ENCODE measurements around the gene MARCO.
"Not testable (repeated sequence)": the region's sequence is repeated elsewhere in the genome, so short reads cannot be mapped to it uniquely, and the experiment has no call there.

MARCO gene

DNA sequence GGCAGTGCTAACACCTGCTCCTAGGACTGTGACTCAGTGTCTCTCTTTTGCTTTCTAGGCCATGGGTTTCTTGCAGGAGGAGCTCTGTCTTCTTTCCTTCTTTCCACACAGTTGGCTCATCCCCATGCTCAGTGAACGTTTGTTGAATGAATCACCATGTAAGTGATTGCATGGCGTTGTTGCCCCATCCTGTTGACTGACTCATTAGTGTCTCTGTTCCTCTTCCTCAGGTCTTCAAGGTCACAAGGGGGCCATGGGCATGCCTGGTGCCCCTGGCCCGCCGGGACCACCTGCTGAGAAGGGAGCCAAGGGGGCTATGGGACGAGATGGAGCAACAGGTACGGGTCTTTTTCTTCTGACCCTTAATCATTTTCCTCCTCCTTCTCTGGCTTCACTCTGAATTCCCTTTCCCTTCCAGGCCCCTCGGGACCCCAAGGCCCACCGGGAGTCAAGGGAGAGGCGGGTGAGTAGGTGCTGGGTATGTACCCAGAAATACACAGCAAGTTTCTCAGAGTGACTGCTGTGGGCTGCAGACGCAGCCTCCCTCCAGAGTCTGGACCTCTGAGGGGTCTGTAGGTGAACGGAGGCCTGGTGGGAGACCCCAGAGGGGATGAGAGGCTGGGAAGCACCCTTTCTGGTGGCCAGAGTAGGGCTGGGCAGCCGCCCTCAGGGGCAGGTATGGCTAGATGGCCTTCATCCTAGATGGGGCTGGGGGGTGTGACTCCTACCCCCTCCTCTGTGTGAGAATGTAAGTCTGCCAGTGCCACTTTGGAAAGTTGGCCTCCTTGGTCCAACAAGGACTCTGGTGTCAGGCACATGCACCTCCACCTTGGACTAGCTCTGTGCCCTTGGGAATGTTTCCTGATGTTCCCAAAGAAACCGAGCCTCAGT is 32.4 kb downstream of the MARCO start:
- DNase-seq (ENCODE audit: low read depth in 2 of 2), result no peak

DNA sequence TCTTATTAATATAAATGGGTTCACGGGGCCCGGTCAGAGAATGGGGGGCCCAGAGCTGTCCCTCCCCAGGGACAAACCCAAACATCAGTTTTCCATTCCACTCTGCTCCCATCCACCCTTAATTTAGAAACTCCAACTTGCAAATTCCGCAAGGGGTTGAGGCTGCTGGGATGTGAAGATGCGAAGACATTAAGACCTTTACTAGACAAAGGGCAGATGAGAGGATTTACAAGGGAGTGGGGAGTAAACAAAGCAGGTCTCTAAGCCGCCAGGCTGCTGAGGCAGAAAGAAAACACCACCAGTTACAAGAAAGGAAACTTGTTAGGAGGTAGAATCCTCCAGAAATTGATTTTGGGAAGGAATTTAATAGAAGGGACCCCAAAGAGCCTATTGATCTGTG is 33.1 kb downstream of the MARCO start:
- no peak for DNase-seq (ENCODE audit: low read depth in 2 of 2)

DNA sequence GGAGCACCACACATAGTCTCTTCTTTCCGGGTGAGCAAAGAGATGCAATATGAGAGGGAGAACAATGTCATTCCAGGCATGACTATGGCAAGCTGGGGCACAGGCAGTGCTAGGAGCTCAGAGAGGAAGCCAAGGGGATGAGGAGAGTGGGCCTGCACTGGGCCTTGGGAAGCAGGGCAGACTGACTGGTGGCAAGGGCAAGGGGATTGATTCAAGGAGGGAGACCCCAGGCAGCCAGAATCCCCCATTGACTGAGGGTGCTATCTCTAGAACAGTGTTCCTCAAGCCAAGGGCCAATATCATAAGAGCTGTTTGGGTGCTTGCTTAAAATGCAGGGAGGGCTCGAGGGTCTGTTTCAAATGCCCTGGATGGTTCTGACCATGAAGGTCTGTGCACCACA is 36.1 kb downstream of the MARCO start:
- DNase-seq (ENCODE audit: low read depth in 2 of 2), result no peak

GRCh38 chr2:118979152-118979861 is 37.3 kb downstream of the MARCO start:
- no peak for DNase-seq (ENCODE audit: low read depth in 2 of 2)

- no peak for DNase-seq (ENCODE audit: low read depth in 2 of 2)
Measured at GRCh38 chr2:118980022-118980421, 38.0 kb downstream of the MARCO start.

- DNase-seq (ENCODE audit: low read depth in 2 of 2), result no peak
Measured at GRCh38 chr2:118980573-118980972, 38.6 kb downstream of the MARCO start.

- DNase-seq (ENCODE audit: low read depth in 2 of 2), result no peak
Measured at GRCh38 chr2:118981632-118982031, 39.6 kb downstream of the MARCO start.

DNA sequence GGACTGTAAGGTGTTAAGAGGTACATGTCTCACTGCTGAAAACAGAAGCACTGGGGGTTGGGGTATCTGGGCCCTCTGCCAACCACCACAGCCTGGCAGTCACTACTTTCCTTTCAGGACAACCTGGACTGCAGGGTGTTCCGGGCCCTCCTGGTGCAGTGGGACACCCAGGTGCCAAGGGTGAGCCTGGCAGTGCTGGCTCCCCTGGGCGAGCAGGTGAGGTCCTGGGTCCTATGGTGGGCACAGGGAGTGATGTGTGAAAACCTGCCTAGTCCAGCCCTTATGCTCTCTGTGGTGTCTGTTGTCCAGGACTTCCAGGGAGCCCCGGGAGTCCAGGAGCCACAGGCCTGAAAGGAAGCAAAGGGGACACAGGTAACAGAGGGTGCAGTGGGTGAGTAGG is 40.0 kb downstream of the MARCO start:
- DNase-seq (ENCODE audit: low read depth in 2 of 2), result no peak

DNA sequence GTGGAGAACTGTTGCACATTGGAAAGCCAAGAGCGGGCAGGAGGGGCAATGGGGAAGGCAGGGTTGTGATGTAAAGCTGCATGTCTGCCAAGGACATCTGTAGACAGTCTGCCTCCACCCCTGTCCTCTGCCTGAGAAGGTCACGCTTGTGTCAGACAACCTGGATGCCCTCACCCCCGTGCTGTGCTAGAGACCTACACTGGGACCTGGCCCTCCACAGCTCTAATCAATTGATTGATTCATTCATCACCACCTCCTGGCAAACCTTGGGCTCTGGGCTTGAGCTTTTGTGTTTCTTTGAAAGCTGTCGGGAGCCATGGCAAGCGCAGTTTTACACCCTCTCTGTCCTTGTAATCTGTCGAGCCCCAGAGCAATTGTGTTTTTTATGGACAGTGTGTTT is 41.1 kb downstream of the MARCO start:
- DNase-seq (ENCODE audit: low read depth in 2 of 2), result no peak

- DNase-seq (ENCODE audit: low read depth in 2 of 2), result no peak
Measured at GRCh38 chr2:118983915-118984314, 41.9 kb downstream of the MARCO start.

- DNase-seq (ENCODE audit: low read depth in 2 of 2), result no peak
Measured at GRCh38 chr2:118986738-118987137, 44.7 kb downstream of the MARCO start.

DNA sequence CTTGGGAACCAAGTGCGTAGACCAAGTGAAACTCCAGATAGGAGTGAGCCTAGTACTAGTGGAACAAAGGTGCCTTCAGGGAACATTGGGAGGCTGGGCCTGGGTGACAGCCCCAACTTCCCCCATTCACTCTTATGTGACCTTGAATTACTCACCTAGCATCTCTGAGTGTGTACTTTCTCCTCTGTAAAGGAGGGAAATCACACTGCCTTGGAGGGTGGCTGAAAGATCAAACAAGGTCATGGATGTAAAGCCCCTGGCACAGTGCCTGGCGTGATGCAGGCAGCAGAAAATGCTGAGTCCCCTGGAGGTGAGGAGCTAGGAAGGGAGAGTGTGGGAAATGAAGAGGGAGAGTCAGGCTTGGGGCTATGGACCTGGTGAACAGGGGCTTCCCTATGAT is 45.9 kb downstream of the MARCO start:
- no peak for DNase-seq (ENCODE audit: low read depth in 2 of 2)

- no peak for DNase-seq (ENCODE audit: low read depth in 2 of 2)
Measured at GRCh38 chr2:118988706-118989105, 46.7 kb downstream of the MARCO start.

GRCh38 chr2:118989481-118989880 is 47.5 kb downstream of the MARCO start:
- no peak for DNase-seq (ENCODE audit: low read depth in 2 of 2)

GRCh38 chr2:118990757-118991545 is 49.0 kb downstream of the MARCO start:
- DNase-seq (ENCODE audit: low read depth in 2 of 2), result no peak

DNA sequence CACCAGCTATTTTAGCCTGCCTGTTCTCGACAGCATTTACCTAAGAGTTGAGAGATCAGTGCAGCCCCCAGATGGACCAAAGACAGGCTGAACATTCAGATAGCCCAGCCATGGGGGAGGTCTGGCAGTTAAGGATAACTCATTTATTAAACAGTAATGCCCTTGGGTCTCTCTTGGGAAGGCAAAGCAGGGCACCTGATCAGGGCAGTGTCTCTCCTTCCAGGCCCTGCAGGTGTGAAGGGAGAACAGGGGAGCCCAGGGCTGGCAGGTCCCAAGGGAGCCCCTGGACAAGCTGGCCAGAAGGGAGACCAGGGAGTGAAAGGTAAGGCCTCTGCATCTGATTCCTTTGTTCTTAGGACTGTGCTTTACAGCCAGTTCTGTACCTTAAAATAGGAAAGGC is 49.6 kb downstream of the MARCO start:
- no peak for DNase-seq (ENCODE audit: low read depth in 2 of 2)

- no peak for DNase-seq (ENCODE audit: low read depth in 2 of 2)
Measured at GRCh38 chr2:118992740-118993391, 50.9 kb downstream of the MARCO start.

- DNase-seq (ENCODE audit: low read depth in 2 of 2), result no peak
Measured at GRCh38 chr2:118993392-118993752, 51.4 kb downstream of the MARCO start.

GRCh38 chr2:118994172-118994700 is 52.2 kb downstream of the MARCO start:
- no peak for DNase-seq (ENCODE audit: low read depth in 2 of 2)

DNA sequence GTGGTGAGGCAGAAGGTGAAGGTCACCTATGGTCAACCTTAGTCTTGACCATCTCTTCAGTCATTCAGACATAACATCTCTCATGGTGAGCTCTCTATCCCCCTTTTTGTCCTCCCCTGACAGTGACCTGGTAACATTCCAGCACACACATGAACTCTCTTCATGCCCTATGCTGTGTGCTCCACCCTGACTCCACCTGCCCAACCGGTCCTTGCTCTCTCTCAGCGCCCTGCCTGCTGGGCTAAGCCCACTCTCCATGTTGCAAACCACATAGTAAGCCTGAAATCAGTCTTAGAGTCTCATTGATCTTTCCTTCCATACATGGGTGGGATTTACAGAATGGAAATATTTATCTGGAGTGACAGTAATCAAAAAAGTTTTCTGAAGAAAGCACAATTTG is 52.8 kb downstream of the MARCO start:
- no peak for DNase-seq (ENCODE audit: low read depth in 2 of 2)

GRCh38 chr2:119003856-119004255 is 61.9 kb downstream of the MARCO start:
- not testable (repeated sequence) for DNase-seq (ENCODE audit: low read depth in 2 of 2)

- no peak for DNase-seq (ENCODE audit: low read depth in 2 of 2)
Measured at GRCh38 chr2:119004602-119005001, 62.6 kb downstream of the MARCO start.

Measured in stimulated activated CD4-positive, alpha-beta T cell treated with anti-CD3 and anti-CD28 coated beads, Interleukin-4, amount 100 ng/mL, for 48 hours (primary cell).